CD4-positive, alpha-beta T cell treated with Interleukin-4 for 4 hours (primary cell): ENCODE data around the gene PACS1.

ENCODE experiments used
- DNase-seq: peaks from one replicate; pipeline ENCODE4 v3.0.0-alpha.2; 2020

Gene PACS1

GRCh38 chr11:66293352-66293751 is 223.3 kb downstream of the PACS1 start:
- no peak for DNase-seq

GRCh38 chr11:66293777-66294625 is 223.9 kb downstream of the PACS1 start:
- no peak for DNase-seq
